GM19438 (cell line): Measurements from ENCODE around the gene TBK1.
"Not testable (repeated sequence)": the region's sequence is repeated elsewhere in the genome, so short reads cannot be mapped to it uniquely, and the experiment has no call there.

Experiments used
- ATAC-seq: cut with Tn5 transposase; IDR thresholded peaks from one replicate; pipeline ENCODE4 v1.9.1; 2021; ENCODE audit warnings: low read depth; ENCODE audit not compliant: unreplicated experiment

The TBK1 gene

DNA sequence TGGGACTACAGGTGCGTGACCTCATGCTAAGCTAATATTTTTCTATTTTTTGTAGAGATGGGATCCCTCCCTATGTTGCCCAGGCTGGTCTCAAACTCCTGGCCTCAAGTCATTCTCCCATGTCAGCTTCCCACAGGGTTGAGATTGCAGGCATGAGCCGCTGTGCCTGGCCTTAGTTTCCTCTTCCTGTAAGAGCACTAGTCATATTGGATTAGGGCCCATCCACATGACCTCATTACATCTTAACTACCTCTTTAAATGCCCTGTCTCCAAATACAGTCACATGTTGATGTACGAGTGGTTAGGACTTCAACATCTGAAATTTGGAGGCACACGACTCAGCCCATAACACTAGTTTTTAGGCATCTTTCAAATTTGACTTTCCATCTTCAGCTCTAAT, 86.2 kb downstream of the TBK1 start:
- ATAC-seq, result no peak

DNA sequence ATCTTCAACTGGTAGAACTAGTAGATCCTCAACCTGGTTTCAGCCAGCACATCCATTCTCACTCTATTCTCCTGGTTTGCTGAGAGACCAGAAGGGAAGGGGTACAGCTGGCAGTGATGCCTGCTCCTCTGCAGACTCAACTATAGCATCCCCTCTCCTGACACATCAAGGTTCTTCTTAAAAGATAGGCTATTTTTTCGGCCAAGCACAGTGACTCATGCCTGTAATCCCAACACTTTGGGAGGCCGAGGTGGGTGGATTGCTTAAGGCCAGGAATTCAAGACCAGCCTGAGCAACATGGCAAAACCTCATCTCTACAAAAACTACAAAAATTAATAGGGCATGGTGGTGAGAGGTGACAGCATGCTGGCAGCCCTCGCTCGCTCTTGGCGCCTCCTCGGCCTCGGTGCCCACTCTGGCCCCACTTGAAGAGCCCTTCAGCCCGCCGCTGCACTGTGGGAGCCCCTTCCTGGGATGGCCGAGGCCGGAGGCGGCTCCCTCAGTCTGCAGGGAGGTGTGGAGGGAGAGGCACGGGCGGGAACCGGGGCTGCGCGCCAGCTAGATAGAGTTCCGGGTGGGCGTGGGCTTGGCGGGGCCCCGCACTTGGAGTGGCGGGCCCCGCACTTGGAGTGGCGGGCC, 90.6 kb downstream of the TBK1 start:
- ATAC-seq, result not testable (repeated sequence)

DNA sequence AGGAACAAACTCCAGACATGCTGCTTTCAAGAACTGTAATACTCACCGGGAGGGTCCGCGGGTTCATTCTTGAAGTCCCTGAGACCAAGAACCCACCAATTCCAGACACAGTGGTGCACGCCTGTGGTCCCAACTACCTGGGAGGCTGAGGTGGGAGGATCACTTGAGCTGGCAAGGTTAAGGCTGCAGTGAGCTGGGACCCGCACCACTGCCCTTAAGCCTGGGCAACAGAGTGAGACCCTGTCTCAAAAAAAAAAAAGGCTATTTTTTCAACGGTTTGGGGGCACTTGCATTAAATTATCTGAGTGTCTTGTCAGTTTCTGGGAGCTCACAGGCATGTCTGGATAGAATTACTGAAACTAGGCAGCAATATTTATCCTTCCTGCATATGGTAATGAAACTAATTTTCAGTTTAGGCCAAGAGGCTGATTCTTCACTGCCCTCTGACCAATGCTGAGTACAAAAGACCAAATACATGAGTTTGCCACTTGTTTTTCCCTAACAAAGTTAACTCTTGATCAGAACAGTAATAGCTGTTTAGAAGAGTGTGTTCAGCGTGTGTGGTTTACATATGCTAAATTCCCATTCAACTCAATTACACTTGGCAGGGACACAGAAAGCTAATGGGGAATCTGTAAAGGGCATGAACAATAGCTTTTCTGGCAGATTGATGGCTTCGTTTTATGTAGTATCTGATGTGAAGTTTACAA, 92.6 kb downstream of the TBK1 start:
- no peak for ATAC-seq

DNA sequence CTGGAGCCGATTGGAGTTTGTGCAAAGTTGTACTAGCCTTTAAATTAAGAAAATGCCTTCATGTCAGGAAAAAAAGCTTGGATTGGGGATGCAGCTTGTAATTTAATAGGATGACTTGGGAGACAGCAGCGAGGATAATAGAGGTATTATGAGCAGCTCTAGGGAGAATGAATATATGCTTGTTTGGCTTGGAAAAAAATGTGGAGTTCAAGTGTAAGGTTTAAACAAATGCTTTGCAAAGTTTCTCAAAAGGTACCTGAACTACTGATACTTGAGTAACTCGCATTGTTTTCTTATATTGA, 93.1 kb downstream of the TBK1 start:
- no peak for ATAC-seq

DNA sequence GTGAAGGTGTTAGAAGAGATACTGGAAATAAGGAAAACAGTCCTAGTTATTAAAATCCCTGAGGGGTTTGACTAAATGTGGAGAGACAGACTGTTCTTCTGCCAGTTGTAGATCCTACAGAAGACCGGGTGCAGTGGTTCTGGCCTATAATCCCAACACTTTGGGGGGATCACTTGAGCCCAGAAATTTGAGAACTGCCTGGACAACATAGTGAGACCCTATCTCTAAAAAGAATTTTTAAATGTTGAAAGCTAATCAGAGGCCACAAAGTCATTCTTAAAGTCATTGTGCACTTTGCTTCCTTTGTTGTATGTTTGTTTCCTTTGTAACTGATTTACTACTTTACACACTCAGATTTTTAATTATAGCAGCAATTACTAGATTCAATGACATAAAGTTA, 97.2 kb downstream of the TBK1 start:
- no peak for ATAC-seq

DNA sequence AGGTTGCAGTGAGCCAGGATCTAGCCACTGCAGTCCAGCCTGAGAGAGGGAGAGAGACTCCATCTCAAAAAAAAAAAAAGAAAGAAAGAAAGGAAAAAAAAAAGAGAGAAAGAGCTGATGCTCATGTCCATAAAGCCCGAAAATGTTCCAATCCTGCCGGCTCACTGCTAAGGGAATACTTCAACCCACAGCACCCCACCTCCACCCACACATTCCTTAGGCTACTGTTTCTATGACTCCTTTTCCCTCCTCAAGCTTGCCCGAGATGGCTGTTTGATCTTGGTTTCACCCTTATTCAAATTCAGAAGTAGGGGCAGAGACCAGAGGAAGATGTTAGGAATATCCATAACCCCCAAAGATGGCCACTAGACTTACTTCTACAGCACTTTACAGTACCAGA, 98.8 kb downstream of the TBK1 start:
- no peak for ATAC-seq

DNA sequence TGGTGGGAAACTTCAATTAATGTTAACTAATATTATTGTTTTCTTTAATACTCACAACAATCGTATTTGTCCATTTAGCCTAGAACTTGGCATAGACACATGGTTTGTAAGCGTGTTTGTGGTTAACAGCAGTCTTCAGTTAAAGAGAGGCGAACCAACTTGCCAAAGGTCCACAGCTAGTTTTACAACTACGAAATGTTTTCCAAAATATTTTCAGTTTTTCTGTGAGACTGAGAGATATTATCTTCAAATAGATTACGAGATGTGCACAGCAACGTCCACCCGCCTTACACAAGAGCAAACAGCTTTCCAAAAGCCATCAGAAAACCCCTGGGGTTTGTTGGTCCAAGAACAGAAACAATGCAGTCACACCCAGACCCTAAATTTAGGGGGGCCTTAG, 99.8 kb downstream of the TBK1 start:
- no peak for ATAC-seq
